WTC11 (cell line): ENCODE measurements around the gene SPINT2. TPM values are rescaled to one million over a fixed set of nuclear protein-coding genes. Genes with fewer than 3 reads are reported as not detected.

Source experiments
- ATAC-seq: fragments of 200-7000 bp; cut with Tn5 transposase; 2 replicates; pipeline ENCODE4 v1.10.0; 2021; ENCODE audit warnings: mild to moderate bottlenecking, moderate library complexity
- CTCF ChIA-PET: fragments of 300-600 bp; sonication (Branson Sonifier 250); formaldehyde crosslinking; loops from one replicate; lab custom pipeline; 2021; ENCODE audit warnings: antibody characterized with exemption; lab: Charles Lee
- POLR2A ChIA-PET: fragments of 350-600 bp; sonication (Branson Sonifier 250); formaldehyde crosslinking; loops from one replicate; lab custom pipeline; 2021; ENCODE audit warnings: antibody characterized with exemption; lab: Charles Lee
- DNase-seq: peaks from one replicate; pipeline ENCODE4 v3.0.0; 2021; ENCODE audit warnings: low spot score
- H3K27ac Mint-ChIP-seq: 2 replicates; pipeline ENCODE4 v1.8.0; 2021; ENCODE audit warnings: mixed read lengths
- H3K27me3 Mint-ChIP-seq: 2 replicates; pipeline ENCODE4 v1.8.0; 2021; ENCODE audit warnings: low read depth, mild to moderate bottlenecking, moderate library complexity, mixed read lengths
- H3K36me3 Mint-ChIP-seq: 2 replicates; pipeline ENCODE4 v1.8.0; 2021; ENCODE audit warnings: mixed read lengths
- H3K4me1 Mint-ChIP-seq: 2 replicates; pipeline ENCODE4 v1.8.0; 2022; ENCODE audit warnings: mixed read lengths
- H3K4me3 Mint-ChIP-seq: 2 replicates; pipeline ENCODE4 v1.8.0; 2021; ENCODE audit warnings: mild to moderate bottlenecking, moderate library complexity, mixed read lengths
- H3K9me3 Mint-ChIP-seq: 2 replicates; pipeline ENCODE4 v1.8.0; 2021; ENCODE audit warnings: mixed read lengths
- ATF6 ChIP-seq: sonication (generic); formaldehyde crosslinking; IDR thresholded peaks from 2 replicates; pipeline ENCODE4 v1.8.1; 2023; ENCODE audit warnings: mild to moderate bottlenecking, missing genetic modification reagents
- CTCF ChIP-seq: fragments of 200-600 bp; IDR thresholded peaks from 2 replicates; pipeline ENCODE4 v1.8.0; 2022; ENCODE audit warnings: antibody characterized with exemption
- ELF4 ChIP-seq: sonication (generic); formaldehyde crosslinking; IDR thresholded peaks from 2 replicates; pipeline ENCODE4 v1.8.1; 2022; ENCODE audit warnings: low read depth, mild to moderate bottlenecking, moderate library complexity, missing genetic modification reagents
- GTF2I ChIP-seq: fragments of 250-450 bp; sonication (Bioruptor Pico); conservative IDR thresholded peaks from 2 replicates; pipeline ENCODE4 v1.4.0; 2021; ENCODE audit warnings: mild to moderate bottlenecking
- MLX ChIP-seq: sonication (generic); formaldehyde crosslinking; IDR thresholded peaks from 2 replicates; pipeline ENCODE4 v1.8.1; 2023; ENCODE audit warnings: mild to moderate bottlenecking, missing genetic modification reagents, moderate library complexity
- NFATC4 ChIP-seq: fragments of 250-450 bp; sonication (Bioruptor Pico); IDR thresholded peaks from 2 replicates; pipeline ENCODE4 v1.9.0; 2021; ENCODE audit warnings: mild to moderate bottlenecking
- NR1H2 ChIP-seq: sonication (generic); formaldehyde crosslinking; IDR thresholded peaks from 2 replicates; pipeline ENCODE4 v1.9.0; 2021; ENCODE audit warnings: mild to moderate bottlenecking, moderate library complexity, missing genetic modification reagents
- SP1 ChIP-seq: sonication (generic); formaldehyde crosslinking; conservative IDR thresholded peaks from 2 replicates; pipeline ENCODE4 v1.8.1; 2022; ENCODE audit warnings: missing genetic modification reagents
- STAT6 ChIP-seq: sonication (generic); formaldehyde crosslinking; conservative IDR thresholded peaks from 2 replicates; pipeline ENCODE4 v1.8.1; 2023; ENCODE audit warnings: mild to moderate bottlenecking, low read depth, missing genetic modification reagents, moderate library complexity
- USF2 ChIP-seq: sonication (generic); formaldehyde crosslinking; IDR thresholded peaks from 2 replicates; pipeline ENCODE4 v1.8.1; 2023; ENCODE audit warnings: mild to moderate bottlenecking, missing genetic modification reagents, moderate library complexity
- ZBTB21 ChIP-seq: sonication (generic); formaldehyde crosslinking; IDR thresholded peaks from 2 replicates; pipeline ENCODE4 v1.8.1; 2023; ENCODE audit warnings: mild to moderate bottlenecking, missing genetic modification reagents, borderline replicate concordance
- ZNF423 ChIP-seq: fragments of 250-450 bp; sonication (Bioruptor Pico); IDR thresholded peaks from 2 replicates; pipeline ENCODE4 v2.1.2; 2022; ENCODE audit warnings: mild to moderate bottlenecking, moderate library complexity
- ZNF532 ChIP-seq: fragments of 250-450 bp; sonication (Bioruptor Pico); IDR thresholded peaks from 2 replicates; pipeline ENCODE4 v1.9.0; 2021; ENCODE audit warnings: mild to moderate bottlenecking, borderline replicate concordance
- ZNF671 ChIP-seq: fragments of 250-450 bp; sonication (Bioruptor Pico); IDR thresholded peaks from 2 replicates; pipeline ENCODE4 v1.8.0; 2021; ENCODE audit warnings: mild to moderate bottlenecking
- ZSCAN18 ChIP-seq: fragments of 250-450 bp; sonication (Bioruptor Pico); IDR thresholded peaks from 2 replicates; pipeline ENCODE4 v2.1.2; 2022; ENCODE audit warnings: mild to moderate bottlenecking, moderate library complexity
- total RNA-seq: library from RNA; stranded (reverse); gene quantifications from 3 replicates; pipeline ENCODE4 v1.2.3, GENCODE V29; 2021

The SPINT2 gene
- total RNA-seq, 1 experiment from 2014 or later, result 335 TPM

- TF ChIP-seq ZNF532 (no peak), ZBTB21 (no peak), STAT6 (CRISPR knock-in tag) (no peak)
Measured at GRCh38 chr19:38287604-38288003, 23.2 kb downstream of the SPINT2 start (continued).

- ChIA-PET POLR2A (no interaction called here), CTCF (interaction anchor here (1.2 kb wide), 1 partner anchor 44 kb away, joined by 4 read pairs; no protein-coding TSS in a partner anchor)
Measured at GRCh38 chr19:38288123-38288855, 23.9 kb downstream of the SPINT2 start.

More at GRCh38 chr19:38288123-38288855, 23.9 kb downstream of the SPINT2 start:
- Mint-ChIP-seq H3K27ac (no peak overlapping the region), H3K9me3 (no peaks in the 10 kb centered on the region), H3K36me3 (peaks cover 59% of the 10 kb centered on the region), H3K4me1 (no peaks in the 10 kb centered on the region), H3K27me3 (no peaks in the 10 kb centered on the region), H3K4me3 (no peak overlapping the region)
- no peak for TF ChIP-seq ELF4
- TF ChIP-seq ZSCAN18 (CRISPR knock-in tag), result no peak
- TF ChIP-seq NFATC4 (CRISPR knock-in tag), result no peak
- TF ChIP-seq GTF2I (CRISPR knock-in tag), result no peak
- TF ChIP-seq NR1H2 (CRISPR knock-in tag), result no peak
- no peak for TF ChIP-seq MLX (CRISPR knock-in tag)
- no peak for TF ChIP-seq USF2 (CRISPR knock-in tag)
- no peak for TF ChIP-seq ZNF671 (CRISPR knock-in tag)
- no peak for TF ChIP-seq ZNF423
- TF ChIP-seq SP1 (CRISPR knock-in tag), result no peak
- no peak for TF ChIP-seq ATF6 (CRISPR knock-in tag)
- no peak for TF ChIP-seq CTCF
- no peak for DNase-seq
- ATAC-seq, result no peak
